ENCODE data around the gene C1orf198.
A peak's percentile ranks its signal among the peaks of the same experiment; 100 is the strongest.

The C1orf198 gene

GRCh38 chr1:230878591-230878990, 10.3 kb upstream of the C1orf198 start:
- DNase-seq (ENCODE audit: low read depth in 1 of 2, low spot score in 1 of 2) = no peak
- no peak for TF ChIP-seq JUND (IDR thresholded peaks at IDR 0.05; ENCODE audit: low read depth)
- in situ Hi-C loops (cut with HindIII; ENCODE audit: low pct_unique_long_range_greater_than_20kb, low sequenced_read_pairs) = no loop called here

GRCh38 chr1:230877924-230878590, 9.7 kb upstream of the C1orf198 start:
- TF ChIP-seq JUND (IDR thresholded peaks at IDR 0.05; ENCODE audit: low read depth) = no peak
- DNase-seq (ENCODE audit: low read depth in 1 of 2, low spot score in 1 of 2) = no peak
- in situ Hi-C loops (cut with HindIII; ENCODE audit: low pct_unique_long_range_greater_than_20kb, low sequenced_read_pairs) = no loop called here

- TF ChIP-seq JUND (IDR thresholded peaks at IDR 0.05; ENCODE audit: low read depth) = no peak
- DNase-seq (ENCODE audit: low read depth in 1 of 2, low spot score in 1 of 2) = no peak
- in situ Hi-C loops (cut with HindIII; ENCODE audit: low pct_unique_long_range_greater_than_20kb, low sequenced_read_pairs) = no loop called here
Measured at GRCh38 chr1:230877146-230877923, 9.0 kb upstream of the C1orf198 start.

DNA sequence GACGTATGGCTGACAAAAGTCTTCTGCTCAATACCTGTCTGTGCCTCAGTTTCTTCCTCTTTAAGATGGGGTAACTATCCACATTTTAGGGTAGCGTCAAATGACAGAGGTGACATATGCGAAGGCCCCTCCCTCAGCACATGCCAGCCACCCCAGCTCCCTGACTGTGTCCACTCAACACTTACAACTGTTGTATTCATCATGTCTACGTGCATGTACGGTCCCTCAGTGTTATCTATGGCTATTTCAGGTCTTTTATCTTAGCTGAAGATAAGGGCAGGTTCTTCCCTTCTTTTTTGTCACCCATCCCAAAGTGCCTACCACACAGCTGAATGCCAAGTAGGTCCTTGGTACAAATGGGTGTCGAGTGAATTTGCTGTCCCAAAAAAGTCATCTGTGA, 8.3 kb upstream of the C1orf198 start:
- in situ Hi-C loops (cut with HindIII; ENCODE audit: low pct_unique_long_range_greater_than_20kb, low sequenced_read_pairs) = no loop called here
- TF ChIP-seq JUND (IDR thresholded peaks at IDR 0.05; ENCODE audit: low read depth) = no peak
- no peak for DNase-seq (ENCODE audit: low read depth in 1 of 2, low spot score in 1 of 2)

DNA sequence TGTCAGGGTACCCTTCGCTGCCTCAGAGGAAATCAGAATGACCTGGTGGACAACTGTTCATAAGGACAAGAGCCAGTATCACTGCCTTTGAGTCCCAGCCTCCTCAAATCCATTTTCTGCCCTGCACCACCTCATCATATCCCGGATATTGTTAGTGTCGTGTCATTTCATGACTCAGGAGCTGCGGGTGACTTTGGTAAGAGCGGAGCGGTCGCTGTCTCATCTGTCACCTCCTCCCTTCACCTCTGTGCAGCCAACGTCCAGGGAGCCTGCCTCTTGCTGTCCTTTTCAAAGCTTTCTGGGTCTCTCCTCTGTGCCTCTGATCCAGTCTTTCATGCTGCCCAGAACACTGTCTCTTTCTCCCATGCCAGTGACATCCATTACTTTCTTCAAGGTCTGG, 7.0 kb upstream of the C1orf198 start:
- in situ Hi-C loops (cut with HindIII; ENCODE audit: low pct_unique_long_range_greater_than_20kb, low sequenced_read_pairs) = no loop called here
- no peak for DNase-seq (ENCODE audit: low read depth in 1 of 2, low spot score in 1 of 2)
- no peak for TF ChIP-seq JUND (IDR thresholded peaks at IDR 0.05; ENCODE audit: low read depth)

DNA sequence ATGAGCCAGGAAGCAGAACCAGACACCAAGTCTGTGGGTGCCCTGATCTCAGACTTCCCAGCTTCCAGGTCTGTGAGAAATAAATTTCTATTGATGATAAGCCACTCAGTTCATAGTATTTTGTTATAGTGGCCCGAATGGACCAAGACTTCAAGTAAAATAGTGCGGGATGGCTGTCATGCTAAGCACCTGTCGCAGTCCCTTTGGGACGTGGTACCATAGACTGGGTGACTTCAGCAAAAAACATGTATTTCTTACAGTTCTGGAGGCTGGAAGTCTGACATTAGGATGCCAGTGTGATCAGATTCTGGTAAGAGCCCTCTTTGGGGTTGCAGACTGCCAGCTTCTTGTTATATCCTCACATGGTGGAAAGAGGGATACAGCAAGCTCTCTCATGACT, 2.6 kb upstream of the C1orf198 start:
- no peak for DNase-seq (ENCODE audit: low read depth in 1 of 2, low spot score in 1 of 2)
- no peak for TF ChIP-seq JUND (IDR thresholded peaks at IDR 0.05; ENCODE audit: low read depth)
- in situ Hi-C loops (cut with HindIII; ENCODE audit: low pct_unique_long_range_greater_than_20kb, low sequenced_read_pairs) = no loop called here

DNA sequence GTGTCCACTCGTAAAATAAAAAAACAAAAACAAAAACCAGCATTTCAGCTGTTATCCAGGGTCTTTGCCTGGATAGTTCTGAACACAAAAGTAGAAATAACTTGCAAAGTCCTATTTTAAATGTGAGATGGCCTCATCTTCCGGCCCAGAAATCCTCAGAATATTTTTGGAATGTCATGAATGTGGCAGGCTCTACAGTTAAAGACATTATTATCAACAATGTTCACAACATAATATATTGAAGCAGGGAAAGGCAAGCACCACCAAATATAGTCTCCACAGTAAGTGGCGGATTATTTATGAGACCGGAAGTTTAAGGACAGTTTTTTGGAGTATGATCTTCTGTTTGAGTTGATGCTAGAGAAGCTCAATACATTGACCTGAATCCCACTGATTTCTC, 1.2 kb upstream of the C1orf198 start:
- no peak for TF ChIP-seq JUND (IDR thresholded peaks at IDR 0.05; ENCODE audit: low read depth)
- in situ Hi-C loops (cut with HindIII; ENCODE audit: low pct_unique_long_range_greater_than_20kb, low sequenced_read_pairs) = no loop called here
- DNase-seq (ENCODE audit: low read depth in 1 of 2, low spot score in 1 of 2) = no peak

- in situ Hi-C loops (cut with HindIII; ENCODE audit: low pct_unique_long_range_greater_than_20kb, low sequenced_read_pairs) = no loop called here
- peak in 1 of 2 experiments; percentile 76 for DNase-seq (ENCODE audit: low read depth in 1 of 2, low spot score in 1 of 2)
- TF ChIP-seq JUND (IDR thresholded peaks at IDR 0.05; ENCODE audit: low read depth) = no peak
Measured at GRCh38 chr1:230868736-230869385, 540 bp upstream of the C1orf198 start.

DNA sequence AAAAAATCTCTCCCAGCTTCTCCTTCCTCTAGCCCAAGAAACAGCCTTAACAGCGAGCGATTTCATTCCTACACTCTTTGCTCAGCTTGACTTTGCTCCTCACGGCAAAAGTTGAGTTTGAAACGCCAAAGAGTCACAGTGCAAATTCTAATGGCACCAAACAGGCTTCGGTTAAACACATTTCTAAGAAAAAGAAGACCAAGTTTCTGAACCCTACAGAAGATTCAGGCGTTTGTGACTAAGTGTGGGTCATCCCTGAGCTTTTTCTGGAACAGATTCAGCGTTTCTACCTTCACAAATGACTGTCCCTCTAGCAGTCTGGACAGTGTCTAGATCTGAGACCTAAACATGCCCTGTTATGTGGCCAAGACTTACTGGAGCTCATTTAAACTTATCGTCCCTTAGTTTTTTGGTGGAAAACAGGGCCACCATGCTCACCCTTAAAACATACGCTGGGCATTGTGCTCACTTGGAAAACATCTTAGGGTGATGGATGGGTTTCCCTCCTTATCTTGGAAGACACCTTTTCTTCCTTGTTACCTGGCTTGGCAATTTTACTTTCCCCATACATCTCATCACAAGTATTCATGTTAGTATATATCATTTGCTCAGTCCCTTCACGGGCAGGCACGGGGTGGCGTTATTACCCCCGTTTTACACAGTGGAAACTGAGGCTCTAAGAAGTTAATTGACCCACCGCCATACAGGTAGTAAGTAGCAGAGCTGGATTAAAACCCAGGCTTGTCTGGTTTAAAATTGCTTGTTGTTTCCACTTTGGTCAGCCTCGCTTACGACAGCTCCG, 1.0 kb downstream of the C1orf198 start:
- in situ Hi-C loops (cut with HindIII; ENCODE audit: low pct_unique_long_range_greater_than_20kb, low sequenced_read_pairs) = no loop called here
- peak in 1 of 2 experiments; percentile 19 for DNase-seq (ENCODE audit: low read depth in 1 of 2, low spot score in 1 of 2)
- no peak for TF ChIP-seq JUND (IDR thresholded peaks at IDR 0.05; ENCODE audit: low read depth)

- TF ChIP-seq JUND (IDR thresholded peaks at IDR 0.05; ENCODE audit: low read depth) = no peak
- in situ Hi-C loops (cut with HindIII; ENCODE audit: low pct_unique_long_range_greater_than_20kb, low sequenced_read_pairs) = no loop called here
- DNase-seq (ENCODE audit: low read depth in 1 of 2, low spot score in 1 of 2) = no peak
Measured at GRCh38 chr1:230866171-230867070, 1.9 kb downstream of the C1orf198 start.

- in situ Hi-C loops (cut with HindIII; ENCODE audit: low pct_unique_long_range_greater_than_20kb, low sequenced_read_pairs) = no loop called here
- DNase-seq (ENCODE audit: low read depth in 1 of 2, low spot score in 1 of 2) = no peak
- TF ChIP-seq JUND (IDR thresholded peaks at IDR 0.05; ENCODE audit: low read depth) = no peak
Measured at GRCh38 chr1:230865062-230865817, 3.1 kb downstream of the C1orf198 start.
